GM12878 (cell line): ENCODE measurements around the gene FKBP14. TPM values are rescaled to one million over a fixed set of nuclear protein-coding genes. Genes with fewer than 3 reads are reported as not detected.

Source experiments
- CUX1 ChIP-seq: IDR thresholded peaks from 2 replicates; pipeline ENCODE4 v1.6.1; 2012; ENCODE audit warnings: improper control_type of control experiment, low read depth, low read length; ENCODE audit not compliant: insufficient replicate concordance
- SREBF1 ChIP-seq: IDR thresholded peaks from 2 replicates; pipeline ENCODE4 v1.6.1; 2012; ENCODE audit warnings: mild to moderate bottlenecking, low read length
- ZBTB33 ChIP-seq: fragments of 450-650 bp; IDR thresholded peaks from 2 replicates; pipeline ENCODE4 v1.6.1; 2017; ENCODE audit warnings: mild to moderate bottlenecking
- polyA plus RNA-seq, 11 experiments: library from polyadenylated mRNA; depleted of rRNA in 4 of 11; unstranded in 6 of 11; stranded (reverse) in 5 of 11; fragments of >200 nt; fragmentation: Nextera tagmentation in 4 of 11; fragmentation: Illumina TruSeq in 1 of 11; extraction: Ambion mirVana in 4 of 11; extraction: Trizol in 1 of 11; gene quantifications; 1 replicate in 1 of 11; 2 replicates in 10 of 11; pipeline versions ENCODE4 v1.2.1 to v1.2.3, GENCODE V29; 2011 to 2016; ENCODE audit warnings: inconsistent platforms in 2 of 11, missing spikeins in 2 of 11, low read depth in 1 of 11
- total RNA-seq, 4 experiments: library from RNA; depleted of rRNA in 3 of 4; stranded (reverse); fragments of >200 nt in 3 of 4; fragmentation: Illumina TruSeq in 1 of 4; extraction: Trizol in 1 of 4; gene quantifications; 2 replicates each; pipeline versions ENCODE4 v1.2.1 to v1.2.3, GENCODE V29; 2013 to 2021

The FKBP14 gene
- total and polyA plus RNA-seq, 10 of the 15 experiments (the other 5 are each of a cell fraction or from before 2014, with no cell fraction given) = 2.7 to 8.9 (median 5.6) TPM

- no peak for TF ChIP-seq CUX1
- TF ChIP-seq ZBTB33 = no peak
- no peak for TF ChIP-seq SREBF1
These were observed 48.4 kb downstream of the FKBP14 start (continued) for GRCh38 chr7:29977886-29978651.
